HG03159 (cell line): ENCODE measurements around the gene EPHA4.

Experiments
- ATAC-seq: cut with Tn5 transposase; IDR thresholded peaks from one replicate; pipeline ENCODE4 v1.9.1; 2021; ENCODE audit warnings: mild to moderate bottlenecking, moderate library complexity; ENCODE audit not compliant: unreplicated experiment

The EPHA4 gene

GRCh38 chr2:221480821-221481220 lies 91.3 kb downstream of the EPHA4 start:
- ATAC-seq = no peak

GRCh38 chr2:221480163-221480562 lies 91.9 kb downstream of the EPHA4 start:
- no peak for ATAC-seq

- no peak for ATAC-seq
Measured at GRCh38 chr2:221478485-221478863, 93.6 kb downstream of the EPHA4 start.

- no peak for ATAC-seq
Measured at GRCh38 chr2:221477714-221478484, 94.2 kb downstream of the EPHA4 start.

GRCh38 chr2:221476195-221476594 lies 95.9 kb downstream of the EPHA4 start:
- ATAC-seq = no peak

GRCh38 chr2:221473451-221473850 lies 98.7 kb downstream of the EPHA4 start:
- ATAC-seq = no peak

- no peak for ATAC-seq
Measured at GRCh38 chr2:221468317-221468716, 103.8 kb downstream of the EPHA4 start.

- ATAC-seq = no peak
Measured at GRCh38 chr2:221467610-221468009, 104.5 kb downstream of the EPHA4 start.

- ATAC-seq = no peak
Measured at GRCh38 chr2:221466744-221467143, 105.4 kb downstream of the EPHA4 start.

- no peak for ATAC-seq
Measured at GRCh38 chr2:221465776-221466175, 106.3 kb downstream of the EPHA4 start.

GRCh38 chr2:221464971-221465370 lies 107.1 kb downstream of the EPHA4 start:
- no peak for ATAC-seq

GRCh38 chr2:221463241-221463896 lies 108.7 kb downstream of the EPHA4 start:
- ATAC-seq = no peak

- ATAC-seq = no peak
Measured at GRCh38 chr2:221461901-221462300, 110.2 kb downstream of the EPHA4 start.

GRCh38 chr2:221460136-221460535 lies 112.0 kb downstream of the EPHA4 start:
- no peak for ATAC-seq

GRCh38 chr2:221458578-221458977 lies 113.5 kb downstream of the EPHA4 start:
- no peak for ATAC-seq

- no peak for ATAC-seq
Measured at GRCh38 chr2:221455214-221455613, 116.9 kb downstream of the EPHA4 start.

- no peak for ATAC-seq
Measured at GRCh38 chr2:221454459-221455105, 117.5 kb downstream of the EPHA4 start.

GRCh38 chr2:221451862-221452788 lies 120.0 kb downstream of the EPHA4 start:
- ATAC-seq = no peak

GRCh38 chr2:221450280-221450679 lies 121.8 kb downstream of the EPHA4 start:
- ATAC-seq = no peak

- ATAC-seq = no peak
Measured at GRCh38 chr2:221449406-221449805, 122.7 kb downstream of the EPHA4 start.

GRCh38 chr2:221448844-221449390 lies 123.2 kb downstream of the EPHA4 start:
- ATAC-seq = no peak
